Activated CD8-positive, alpha-beta memory T cell treated with anti-CD3 and anti-CD28 coated beads for 1 hour (primary cell): ENCODE results near the gene AGBL4.

ENCODE experiments used
- DNase-seq, 2 donors: peaks; one replicate each; pipeline ENCODE4 v3.0.0-alpha.2; 2020; ENCODE audit warnings: low read depth in 1 of 2; ENCODE audit errors: extremely low read depth in 1 of 2

The AGBL4 gene

GRCh38 chr1:49197081-49197480 is 826.7 kb downstream of the AGBL4 start:
- DNase-seq: no peak

DNA sequence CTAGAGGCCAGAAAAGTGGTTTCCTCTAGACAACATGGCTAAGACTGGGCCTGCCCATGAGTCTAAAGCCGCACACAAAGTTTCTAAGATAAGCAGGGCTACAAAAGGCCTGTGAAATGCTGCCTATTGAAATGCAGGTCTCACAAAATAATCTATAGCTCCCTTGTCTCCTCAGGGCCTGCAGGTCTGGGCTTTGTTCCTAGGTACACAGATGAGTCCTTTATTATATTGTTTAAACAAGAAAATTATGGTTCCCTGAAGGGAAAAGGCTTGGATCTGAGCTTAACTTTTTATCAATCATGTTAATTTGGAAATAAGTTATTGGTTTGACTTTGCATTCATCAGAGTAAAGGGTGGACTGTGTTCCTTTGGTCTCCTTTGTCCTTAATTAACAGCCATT is 833.6 kb downstream of the AGBL4 start:
- DNase-seq: no peak

DNA sequence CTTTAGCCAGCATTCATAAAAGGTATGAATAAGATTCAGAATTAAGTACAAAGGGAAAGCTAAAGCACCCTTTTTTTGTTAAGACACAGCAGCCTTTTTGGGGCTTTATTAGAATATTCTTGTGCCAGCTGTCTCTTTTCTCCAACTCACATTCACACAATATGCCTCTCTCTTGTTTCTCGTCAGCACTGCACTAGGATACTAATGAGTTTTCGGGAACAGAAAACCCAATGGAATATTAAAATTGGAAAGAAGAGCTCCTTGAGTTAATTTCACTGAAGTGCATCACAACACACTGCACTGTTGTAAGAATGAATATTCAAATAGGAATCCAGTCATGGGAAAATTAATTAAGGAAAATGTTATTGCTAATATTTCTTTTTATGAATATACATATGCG is 836.7 kb downstream of the AGBL4 start:
- no peak for DNase-seq

DNA sequence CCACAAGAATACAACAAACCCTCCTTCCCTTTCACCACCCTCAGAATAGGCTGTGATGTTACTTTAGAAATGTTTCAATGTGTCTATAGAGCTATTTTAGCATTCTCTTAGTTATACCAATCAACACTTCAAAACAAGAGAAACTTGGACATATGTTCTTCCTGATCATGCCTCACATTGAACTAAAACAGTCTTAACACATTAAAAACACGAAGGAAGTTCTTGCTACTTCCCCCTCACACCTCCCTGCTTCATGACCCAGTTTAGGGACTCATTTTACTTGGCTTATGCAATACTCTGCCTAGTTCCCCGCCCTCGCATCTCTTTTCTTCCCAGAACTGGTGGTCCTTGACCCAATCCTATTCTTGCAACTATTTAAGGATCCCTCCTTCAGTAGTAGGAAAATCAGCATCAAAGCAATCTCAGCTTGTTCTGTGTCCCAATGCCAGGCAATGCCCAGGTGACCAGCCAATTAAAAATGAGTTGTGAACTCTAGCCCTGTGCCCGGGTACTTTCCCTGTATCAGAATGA is 838.2 kb downstream of the AGBL4 start:
- no peak for DNase-seq

- DNase-seq: no peak
Observed at GRCh38 chr1:49183489-49183888, 840.3 kb downstream of the AGBL4 start.

GRCh38 chr1:49181033-49181432 is 842.7 kb downstream of the AGBL4 start:
- no peak for DNase-seq

GRCh38 chr1:49171941-49172593 is 851.7 kb downstream of the AGBL4 start:
- no peak for DNase-seq

DNA sequence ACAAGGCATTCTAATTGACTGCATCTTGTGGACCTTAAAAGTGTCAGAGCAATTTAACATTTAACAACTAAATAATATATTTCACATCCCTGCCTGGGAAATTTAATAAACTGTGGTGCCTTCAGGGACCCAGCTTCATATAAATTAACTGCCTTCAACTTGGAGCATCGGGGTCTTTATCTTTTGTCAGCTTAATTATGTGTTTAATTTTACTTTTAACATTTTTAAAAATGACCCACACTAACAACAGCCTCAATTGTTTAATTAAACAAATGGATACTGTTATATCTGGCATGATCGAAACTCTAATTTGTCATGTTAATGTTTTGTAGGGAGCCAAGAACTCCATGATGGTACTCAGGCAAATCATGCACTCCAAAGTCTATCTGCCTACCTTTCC is 857.7 kb downstream of the AGBL4 start:
- no peak for DNase-seq

DNA sequence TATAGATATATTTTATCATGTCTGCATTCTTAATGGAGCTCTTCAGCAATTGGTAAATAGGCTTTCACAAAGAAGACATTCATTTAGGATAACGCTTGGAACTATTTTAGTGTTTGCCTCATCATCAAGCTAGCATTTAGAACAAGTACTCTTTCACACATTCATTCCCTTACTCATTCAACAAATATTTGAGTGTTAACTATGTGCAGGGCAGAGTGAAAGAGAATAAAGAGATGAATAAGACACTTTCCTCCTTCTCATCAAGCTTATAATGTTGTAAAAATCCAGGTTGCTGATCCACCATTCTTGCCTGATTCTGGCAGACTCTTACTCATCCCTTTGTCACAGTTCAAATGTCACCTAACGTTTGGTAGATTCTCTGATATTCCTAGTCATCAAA is 860.7 kb downstream of the AGBL4 start:
- DNase-seq: no peak

- no peak for DNase-seq
Observed at GRCh38 chr1:49160677-49161076, 863.1 kb downstream of the AGBL4 start.

- no peak for DNase-seq
Observed at GRCh38 chr1:49136738-49137251, 887.0 kb downstream of the AGBL4 start.

DNA sequence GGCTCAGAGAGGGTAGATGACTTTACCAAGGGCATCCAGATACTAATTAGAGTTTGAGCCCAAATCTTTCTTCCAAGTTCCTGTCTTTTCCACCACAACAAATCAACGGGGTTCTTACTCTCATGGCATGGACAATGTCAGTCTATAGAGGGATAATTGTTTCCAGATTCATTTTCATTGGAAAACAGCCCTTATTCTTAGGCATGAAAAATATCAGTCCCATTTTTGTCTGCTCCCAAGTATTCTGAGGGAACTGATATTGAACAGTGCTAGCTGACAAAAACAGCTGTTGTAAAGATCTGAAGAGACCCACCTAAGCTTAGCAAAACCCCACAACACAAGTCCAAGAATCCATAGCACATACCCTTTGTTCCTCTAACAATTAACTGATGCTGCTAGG is 898.0 kb downstream of the AGBL4 start:
- DNase-seq: no peak

DNA sequence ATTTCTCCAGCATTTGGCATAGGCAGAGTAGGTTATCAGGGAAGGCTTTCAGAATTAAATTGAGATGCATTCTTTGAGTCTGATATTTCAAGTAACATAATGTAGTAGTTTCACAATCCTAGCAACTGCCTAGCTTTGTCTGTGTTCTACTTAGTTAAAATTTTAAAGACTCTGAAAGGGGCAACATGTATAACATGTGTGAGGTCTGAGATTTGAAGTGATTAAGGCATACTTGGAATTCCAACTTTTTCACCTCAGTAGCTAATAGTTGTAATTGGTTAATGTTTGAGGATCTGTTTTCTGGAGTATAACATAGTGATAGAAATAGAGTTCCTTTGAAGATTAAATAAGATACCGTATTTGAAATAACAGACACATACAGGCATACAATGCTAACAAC is 911.8 kb downstream of the AGBL4 start:
- DNase-seq: no peak

GRCh38 chr1:49106445-49106844 is 917.3 kb downstream of the AGBL4 start:
- DNase-seq: no peak

- no peak for DNase-seq
Observed at GRCh38 chr1:49104575-49104974, 919.2 kb downstream of the AGBL4 start.

GRCh38 chr1:49102752-49103151 is 921.0 kb downstream of the AGBL4 start:
- no peak for DNase-seq

DNA sequence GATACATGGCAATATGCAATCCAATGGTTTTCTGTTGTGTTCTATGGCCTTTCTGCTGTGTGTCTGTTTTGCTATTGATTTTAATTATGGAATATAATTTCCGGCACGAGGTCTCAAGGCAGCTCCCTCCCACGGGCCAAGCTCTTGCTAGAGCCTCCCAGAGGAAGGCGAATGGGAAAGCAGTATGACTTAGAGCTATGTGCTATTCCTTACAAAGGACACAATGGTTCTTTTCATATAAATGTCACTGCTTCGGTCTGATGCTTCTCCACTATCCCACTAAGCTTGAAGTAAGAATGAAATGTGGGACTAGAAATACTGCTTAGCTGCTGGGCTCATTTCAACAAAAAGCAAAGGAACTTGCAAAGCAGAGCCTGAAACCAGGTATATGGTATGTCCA is 924.9 kb downstream of the AGBL4 start:
- DNase-seq: no peak

GRCh38 chr1:49086327-49086726 is 937.4 kb downstream of the AGBL4 start:
- DNase-seq: no peak

GRCh38 chr1:49085079-49085478 is 938.7 kb downstream of the AGBL4 start:
- DNase-seq: no peak

- no peak for DNase-seq
Observed at GRCh38 chr1:49060766-49061165, 963.0 kb downstream of the AGBL4 start.

GRCh38 chr1:49059087-49059486 is 964.7 kb downstream of the AGBL4 start:
- no peak for DNase-seq

DNA sequence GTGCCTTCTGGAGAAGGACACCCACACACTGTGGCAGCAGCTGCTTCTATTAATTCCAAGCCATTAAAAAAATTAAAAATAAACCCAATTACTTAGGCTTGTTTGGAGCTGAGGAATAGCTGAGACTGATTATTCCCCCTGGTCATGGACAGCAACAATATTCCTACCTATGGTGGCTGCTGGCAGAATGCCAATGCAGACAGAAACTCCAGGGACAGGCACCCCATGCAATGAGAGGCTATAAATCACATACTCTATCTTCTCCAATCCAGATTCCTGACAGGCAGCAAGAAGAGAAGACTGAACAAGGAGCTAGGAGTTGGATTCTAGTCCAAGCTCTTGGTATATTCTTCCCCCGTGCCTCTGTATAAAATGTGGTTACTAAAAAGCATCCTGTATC is 971.7 kb downstream of the AGBL4 start:
- DNase-seq: no peak

- DNase-seq: no peak
Observed at GRCh38 chr1:49051647-49052046, 972.1 kb downstream of the AGBL4 start.
